HTERT RPE-1 (cell line): ENCODE measurements around the gene ATG2A.

ENCODE experiments used
- in situ Hi-C: fragments of 300-500 bp; cut with MboI; formaldehyde crosslinking; loops from 4 replicates; pipeline ENCODE4 v1.14.3; 2020; ENCODE audit warnings: low sequenced_read_pairs

The ATG2A gene

GRCh38 chr11:64916775-64917662 is at the start of gene ATG2A:
TSS of gene ATG2A (minus strand) at chr11:64917209. CDS start at chr11:64917135, 74 bp downstream.
- in situ Hi-C loops, result no loop called here

- in situ Hi-C loops, result no loop called here
These were observed 46.1 kb upstream of the ATG2A start for GRCh38 chr11:64963072-64963631.

GRCh38 chr11:64960719-64961118 is 43.7 kb upstream of the ATG2A start:
- in situ Hi-C loops, result no loop called here

GRCh38 chr11:64959498-64959897 is 42.5 kb upstream of the ATG2A start:
- in situ Hi-C loops, result no loop called here

GRCh38 chr11:64954201-64954600 is 37.2 kb upstream of the ATG2A start:
- in situ Hi-C loops, result no loop called here

- in situ Hi-C loops, result no loop called here
These were observed 34.5 kb upstream of the ATG2A start for GRCh38 chr11:64951529-64951928.

DNA sequence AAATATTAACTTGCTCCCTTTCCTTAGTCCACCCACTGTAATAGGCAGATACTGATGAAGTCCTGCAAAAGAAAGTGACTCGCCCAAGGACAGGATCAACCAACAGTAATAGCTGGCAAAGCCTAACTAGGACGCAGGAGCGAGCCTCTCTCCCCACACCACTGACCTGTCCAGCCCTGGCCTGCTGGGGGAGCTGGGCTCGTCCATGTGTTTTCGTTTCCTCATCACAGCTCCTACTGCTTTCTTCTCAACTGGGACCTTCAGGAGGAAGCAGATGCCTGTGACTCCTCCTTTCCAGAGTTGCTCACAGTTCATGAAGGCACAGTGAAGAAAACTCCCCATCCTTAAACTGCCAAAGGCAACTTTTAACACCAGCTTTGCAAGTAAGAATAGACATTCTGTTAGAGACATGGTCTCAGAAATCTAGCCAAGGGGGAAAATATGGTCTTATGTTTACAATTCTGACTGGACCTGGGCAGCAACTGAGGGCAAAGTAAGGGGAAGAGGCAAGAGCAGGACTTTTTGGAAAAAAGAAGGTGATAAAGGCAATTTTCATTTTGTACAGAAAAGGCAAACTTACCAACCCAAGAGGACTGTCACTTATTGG is 30.3 kb upstream of the ATG2A start:
- in situ Hi-C loops, result no loop called here

GRCh38 chr11:64936539-64936938 is 19.5 kb upstream of the ATG2A start:
- in situ Hi-C loops, result no loop called here

GRCh38 chr11:64935359-64936081 is 18.5 kb upstream of the ATG2A start, which contains the start of gene GPHA2:
TSS of gene GPHA2 (minus strand) at chr11:64935893. CDS start at chr11:64935460, 433 bp downstream.
- in situ Hi-C loops, result no loop called here

GRCh38 chr11:64934682-64935358 is 17.8 kb upstream of the ATG2A start:
- in situ Hi-C loops, result no loop called here

DNA sequence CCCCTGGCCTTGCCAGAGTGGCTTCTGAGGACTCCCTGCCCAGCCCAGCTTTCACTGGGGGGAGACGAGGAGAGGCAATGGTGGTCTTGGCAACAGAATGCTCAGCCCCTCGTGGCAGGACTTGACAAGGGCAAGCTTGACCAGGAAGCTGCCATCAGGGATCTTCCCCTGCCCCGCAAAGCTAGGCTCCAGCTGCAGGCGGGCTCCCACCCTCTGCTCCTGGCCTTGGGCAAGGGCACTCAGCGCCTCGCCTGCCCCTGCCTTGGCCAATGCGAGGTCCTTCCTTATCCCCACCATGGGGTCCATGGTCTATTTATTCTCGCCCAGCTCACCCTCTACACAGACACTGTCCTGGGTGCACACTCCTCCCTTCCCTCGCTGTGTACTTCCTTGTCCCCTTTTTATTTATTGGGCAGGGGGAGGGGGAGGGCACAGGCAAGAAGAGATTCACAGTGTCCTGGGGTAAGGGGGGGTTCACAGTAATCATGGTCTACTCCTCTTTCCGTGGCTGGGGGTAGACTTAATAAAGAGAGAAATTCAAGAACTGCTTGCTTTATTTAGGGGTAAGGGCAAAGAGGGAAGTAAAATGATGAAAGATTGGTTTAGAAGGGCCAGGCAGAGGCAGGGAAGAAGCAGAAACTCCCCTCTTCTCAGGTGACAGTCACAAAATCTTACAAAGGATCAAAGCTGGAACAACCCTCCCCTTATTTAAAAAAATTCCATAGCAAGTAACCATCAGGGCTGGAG is 17.1 kb upstream of the ATG2A start:
- in situ Hi-C loops, result no loop called here

GRCh38 chr11:64933213-64933934 is 16.4 kb upstream of the ATG2A start:
- in situ Hi-C loops, result no loop called here

DNA sequence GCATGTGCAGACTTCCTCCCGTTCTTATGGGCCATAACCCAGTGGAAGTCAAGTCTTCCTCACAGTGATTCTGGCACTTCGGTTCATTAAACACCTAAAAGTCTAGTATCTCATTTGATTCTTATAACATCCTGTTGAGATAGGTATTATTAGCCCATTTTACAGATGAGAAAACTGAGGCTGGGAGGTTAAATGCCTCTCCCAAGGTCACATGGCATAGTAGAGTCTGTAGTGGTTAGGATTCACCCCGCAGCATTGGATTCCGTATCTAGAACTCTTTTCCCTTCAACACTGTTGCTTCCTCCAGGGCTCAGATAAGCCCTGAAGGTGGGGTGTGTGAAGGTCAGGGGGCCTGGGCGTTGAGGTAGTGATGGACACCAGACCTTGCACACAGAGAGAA is 15.3 kb upstream of the ATG2A start:
- in situ Hi-C loops, result no loop called here

DNA sequence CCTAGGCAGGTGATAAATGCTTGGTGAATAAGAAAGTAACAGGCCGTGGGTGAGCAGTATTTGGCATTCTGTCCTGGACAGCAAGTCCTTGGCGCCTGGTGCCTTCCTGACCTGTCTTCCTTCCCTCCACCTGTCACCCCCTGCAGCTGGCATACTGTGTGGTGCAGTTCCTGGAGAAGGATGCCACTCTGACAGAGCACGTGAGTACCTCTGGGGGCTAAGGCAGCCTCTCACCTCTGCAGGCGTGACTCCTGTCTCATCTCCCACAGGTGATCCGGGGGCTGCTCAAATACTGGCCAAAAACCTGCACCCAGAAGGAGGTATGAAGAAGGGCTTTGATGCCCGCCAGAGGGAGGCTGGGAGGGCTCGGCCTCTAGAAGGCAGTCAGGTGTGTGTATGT is 14.3 kb upstream of the ATG2A start:
- in situ Hi-C loops, result no loop called here

- in situ Hi-C loops, result no loop called here
These were observed 13.3 kb upstream of the ATG2A start for GRCh38 chr11:64930340-64930739.

GRCh38 chr11:64929625-64930024 is 12.6 kb upstream of the ATG2A start:
- in situ Hi-C loops, result no loop called here

DNA sequence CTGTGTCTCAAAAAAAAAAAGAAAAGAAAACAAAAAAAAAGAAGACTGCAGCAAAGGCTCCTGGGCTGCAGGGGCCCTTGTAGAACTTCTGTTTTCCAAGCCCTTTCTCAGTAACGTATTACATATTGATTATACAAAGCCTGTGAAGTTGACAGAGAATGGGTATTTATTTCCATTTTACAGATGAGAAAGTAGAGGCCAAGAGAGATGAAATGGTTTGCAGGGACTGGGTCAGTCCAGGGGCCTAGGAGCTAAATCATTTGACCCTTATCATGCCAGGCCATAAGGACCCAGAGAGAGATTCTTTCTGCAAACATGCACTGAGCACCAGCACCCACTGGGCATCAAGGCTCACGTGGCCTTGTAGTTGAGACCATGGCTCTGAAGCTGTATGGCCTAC is 11.9 kb upstream of the ATG2A start:
- in situ Hi-C loops, result no loop called here

DNA sequence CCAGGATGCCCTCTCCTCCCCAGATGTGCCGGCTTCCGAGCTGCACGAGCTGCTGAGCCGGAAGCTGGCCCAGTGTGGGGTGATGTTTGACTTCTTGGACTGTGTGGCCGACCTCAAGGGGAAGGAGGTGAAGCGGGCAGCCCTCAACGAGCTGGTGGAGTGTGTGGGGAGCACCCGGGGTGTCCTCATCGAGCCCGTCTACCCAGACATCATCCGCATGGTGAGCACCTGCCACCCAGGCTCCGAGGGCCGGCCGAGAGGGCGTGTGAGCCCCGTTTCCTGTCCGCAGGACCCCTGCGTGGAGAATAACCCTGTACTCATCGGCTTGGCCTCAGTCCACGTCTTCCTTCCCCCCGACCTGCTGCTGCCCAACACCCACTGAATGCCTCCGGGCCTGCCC is 9.7 kb upstream of the ATG2A start:
- in situ Hi-C loops, result no loop called here
